K562 (cell line): ENCODE results near the gene MLKL. TPM values are rescaled to one million over a fixed set of nuclear protein-coding genes. Genes with fewer than 3 reads are reported as not detected.

Experiments used
- ARID1B ChIP-seq: fragments of 450-650 bp; IDR thresholded peaks from 2 replicates; pipeline ENCODE4 v1.6.1; 2016; ENCODE audit warnings: antibody characterized with exemption, mild to moderate bottlenecking, inconsistent platforms
- CEBPB ChIP-seq: fragments of 450-650 bp; IDR thresholded peaks from 2 replicates; pipeline ENCODE4 v1.6.1; 2016; ENCODE audit warnings: missing genetic modification characterization, missing compliant biosample characterization
- EHMT2 ChIP-seq: fragments of 450-650 bp; IDR thresholded peaks from 2 replicates; pipeline ENCODE4 v1.6.1; 2018; ENCODE audit warnings: antibody characterized with exemption
- ESRRB ChIP-seq: fragments of 250-450 bp; sonication (Bioruptor Pico); IDR thresholded peaks from 2 replicates; pipeline ENCODE4 v1.5.0; 2020; ENCODE audit warnings: mild to moderate bottlenecking, moderate library complexity, borderline replicate concordance
- GABPB1 ChIP-seq: sonication (generic); formaldehyde crosslinking; IDR thresholded peaks from 2 replicates; pipeline ENCODE4 v1.8.0; 2022; ENCODE audit warnings: mild to moderate bottlenecking, missing genetic modification reagents
- MAFG ChIP-seq: fragments of 450-650 bp; conservative IDR thresholded peaks from 2 replicates; pipeline ENCODE4 v1.6.1; 2016; ENCODE audit warnings: missing genetic modification characterization, missing compliant biosample characterization
- MED1 ChIP-seq: sonication (generic); formaldehyde crosslinking; IDR thresholded peaks from 2 replicates; pipeline ENCODE4 v1.8.1; 2023; ENCODE audit warnings: missing genetic modification reagents, borderline replicate concordance
- NELFE ChIP-seq: IDR thresholded peaks from 2 replicates; pipeline ENCODE4 v1.6.1; 2011; ENCODE audit warnings: mild to moderate bottlenecking; ENCODE audit not compliant: insufficient read depth, insufficient read length
- PRDM10 ChIP-seq: fragments of 450-650 bp; IDR thresholded peaks from 2 replicates; pipeline ENCODE4 v1.6.1; 2018; ENCODE audit not compliant: partially characterized antibody
- SLC30A9 ChIP-seq: fragments of 250-450 bp; sonication (Bioruptor Pico); IDR thresholded peaks from 2 replicates; pipeline ENCODE4 v1.8.0; 2022; ENCODE audit warnings: mild to moderate bottlenecking, moderate library complexity
- ZNF384 ChIP-seq: IDR thresholded peaks from 2 replicates; pipeline ENCODE4 v1.6.1; 2012; ENCODE audit warnings: low read depth, low read length, improper control_type of control experiment
- ZNF449 ChIP-seq: fragments of 250-450 bp; sonication (Bioruptor Pico); IDR thresholded peaks from 2 replicates; pipeline ENCODE4 v1.8.0; 2022; ENCODE audit warnings: moderate library complexity, mild to moderate bottlenecking, inconsistent platforms
- polyA plus RNA-seq, 8 experiments: library from polyadenylated mRNA; depleted of rRNA in 4 of 8; stranded (reverse) in 5 of 8; unstranded in 3 of 8; fragments of >200 nt; fragmentation: Nextera tagmentation in 2 of 8; fragmentation: Illumina TruSeq in 1 of 8; extraction: Ambion mirVana in 2 of 8; extraction: Trizol in 1 of 8; gene quantifications; 2 replicates each; pipeline versions ENCODE4 v1.2.1 to v1.2.3, GENCODE V29; 2011 to 2014; ENCODE audit warnings: inconsistent platforms in 1 of 8, missing spikeins in 1 of 8
- total RNA-seq, 7 experiments: library from RNA; depleted of rRNA in 6 of 7; stranded (reverse); fragments of >200 nt in 6 of 7; fragmentation: Illumina TruSeq in 2 of 7; extraction: Trizol in 2 of 7; gene quantifications; 2 replicates each; pipeline versions ENCODE4 v1.2.1 to v1.2.3, GENCODE V29; 2011 to 2021; ENCODE audit warnings: low replicate concordance in 1 of 7

The MLKL gene
- total and polyA plus RNA-seq, 9 of the 15 experiments (the other 6 are each of a cell fraction or from before 2014, with no cell fraction given), result 1.6 to 6.1 (median 4.8) TPM

GRCh38 chr16:74700438-74701225 is at the start of gene MLKL (continued):
- TF ChIP-seq ZNF384 (peak; percentile 34; the same call in 1 of the 2 replicates), ESRRB (CRISPR knock-in tag) (no peak), ARID1B (peak; percentile 43), NELFE (no peak), EHMT2 (no peak), MAFG (tag) (no peak), GABPB1 (CRISPR knock-in tag) (peak; percentile 41; the same call in 1 of the 2 replicates), SLC30A9 (CRISPR knock-in tag) (no peak), PRDM10 (peak; percentile 30), CEBPB (tag) (peak; percentile 46), ZNF449 (no peak), MED1 (CRISPR knock-in tag) (no peak)
- TF ChIP-seq, all 486 proteins: peak for 77
